ENCODE measurements around the gene GUCA1C.

DNA sequence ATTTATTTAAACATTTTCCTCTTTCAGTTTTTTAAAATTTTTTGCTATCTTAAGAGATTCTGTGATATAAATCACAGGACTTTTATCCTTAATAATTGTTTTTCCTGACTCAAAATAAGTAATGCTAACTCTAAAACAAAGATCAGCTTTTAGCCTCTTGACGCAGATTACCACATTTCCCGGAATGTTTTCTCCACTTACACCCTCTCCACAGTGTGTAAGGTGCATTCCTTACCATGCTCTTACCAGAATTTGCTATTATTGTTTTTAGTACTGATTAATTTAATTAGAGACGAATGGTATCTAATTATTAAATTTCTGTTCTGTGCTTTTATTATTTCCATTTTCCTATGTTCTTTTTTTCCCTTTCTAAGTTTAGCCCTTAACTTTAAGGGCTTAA, 34.8 kb downstream of the GUCA1C start:
- TF ChIP-seq TAF1 (IDR thresholded peaks at IDR 0.05; ENCODE audit: low read depth, low read length) (no peak), POLR2A (IDR thresholded peaks at IDR 0.05; ENCODE audit: low read depth, low read length) (no peak), POLR2AphosphoS5 (IDR thresholded peaks at IDR 0.05; ENCODE audit: low read depth, low read length) (no peak), POU2F2 (IDR thresholded peaks at IDR 0.05; ENCODE audit: low read depth, low read length) (no peak), SPI1 (IDR thresholded peaks at IDR 0.05; ENCODE audit: low read depth, low read length) (no peak)
